ENCODE measurements around the gene TM2D3.

DNA sequence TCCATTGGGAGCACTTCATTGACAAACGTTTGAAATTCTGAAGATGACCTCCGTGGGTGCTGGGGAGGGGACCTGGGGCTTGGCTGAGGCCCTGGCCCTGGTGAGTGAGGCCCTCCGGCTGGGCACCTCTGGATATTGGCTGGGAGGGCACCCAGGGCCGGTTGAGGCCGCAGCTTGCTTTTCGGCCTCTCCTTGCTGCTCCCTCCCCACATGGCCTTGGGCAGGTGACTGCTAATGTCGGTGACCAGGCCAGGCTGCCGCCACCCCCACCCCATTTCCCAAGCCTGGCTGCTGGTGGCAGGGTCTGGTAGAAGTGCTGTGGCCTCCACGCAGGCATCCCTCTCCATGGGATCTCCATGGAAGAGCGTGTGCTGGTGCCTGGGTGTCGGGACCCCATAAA lies 39.5 kb downstream of the TM2D3 start:
- TF ChIP-seq, protein P1, sequence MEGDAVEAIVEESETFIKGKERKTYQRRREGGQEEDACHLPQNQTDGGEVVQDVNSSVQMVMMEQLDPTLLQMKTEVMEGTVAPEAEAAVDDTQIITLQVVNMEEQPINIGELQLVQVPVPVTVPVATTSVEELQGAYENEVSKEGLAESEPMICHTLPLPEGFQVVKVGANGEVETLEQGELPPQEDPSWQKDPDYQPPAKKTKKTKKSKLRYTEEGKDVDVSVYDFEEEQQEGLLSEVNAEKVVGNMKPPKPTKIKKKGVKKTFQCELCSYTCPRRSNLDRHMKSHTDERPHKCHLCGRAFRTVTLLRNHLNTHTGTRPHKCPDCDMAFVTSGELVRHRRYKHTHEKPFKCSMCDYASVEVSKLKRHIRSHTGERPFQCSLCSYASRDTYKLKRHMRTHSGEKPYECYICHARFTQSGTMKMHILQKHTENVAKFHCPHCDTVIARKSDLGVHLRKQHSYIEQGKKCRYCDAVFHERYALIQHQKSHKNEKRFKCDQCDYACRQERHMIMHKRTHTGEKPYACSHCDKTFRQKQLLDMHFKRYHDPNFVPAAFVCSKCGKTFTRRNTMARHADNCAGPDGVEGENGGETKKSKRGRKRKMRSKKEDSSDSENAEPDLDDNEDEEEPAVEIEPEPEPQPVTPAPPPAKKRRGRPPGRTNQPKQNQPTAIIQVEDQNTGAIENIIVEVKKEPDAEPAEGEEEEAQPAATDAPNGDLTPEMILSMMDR (conservative IDR thresholded peaks at IDR 0.05 in 1 of 2, IDR thresholded peaks at IDR 0.05 in 1 of 2; ENCODE audit: low read depth in 1 of 2, low read length in 2 of 2) = no peak
- no peak for TF ChIP-seq EZH2 (IDR thresholded peaks at IDR 0.05; ENCODE audit: low read length, missing control alignments)

All from fibroblast of lung (primary cell).